ENCODE data around the gene SMIM28. TPM values are rescaled to one million over a fixed set of nuclear protein-coding genes. Genes with fewer than 3 reads are reported as not detected.

Gene SMIM28
- total and polyA plus RNA-seq, 2 donors (not counting 3 experiments of a cell fraction or from before 2014, with no cell fraction given), result not detected

GRCh38 chr6:138415125-138415524 lies 37.4 kb downstream of the SMIM28 start:
- intact Hi-C loops (cut with micrococcal nuclease) (no loop called here), dilution Hi-C loops (cut with MboI; ENCODE audit: extremely low pct_ligation_motif_present, low sequenced_read_pairs) (no loop called here)
- Histone ChIP-seq H3K79me2 (ENCODE audit: control insufficient read depth, insufficient read depth, low read length) (no peaks in the 10 kb centered on the region), H2AFZ (ENCODE audit: low read depth, low read length) (no peak overlapping the region), H3K9me3 (replicated peaks; ENCODE audit: control insufficient read depth, insufficient read depth, low read length) (no peaks in the 10 kb centered on the region), H4K20me1 (replicated peaks; ENCODE audit: control insufficient read depth, extremely low read depth, insufficient read depth, low read length) (no peaks in the 10 kb centered on the region), H3K9me1 (replicated peaks; ENCODE audit: control insufficient read depth, extremely low read depth, insufficient read depth, low read length) (no peaks in the 10 kb centered on the region), H3K27ac (ENCODE audit: insufficient read depth, low read depth, low read length) (no peak overlapping the region), H3K4me3 (replicated peaks in 1 of 3; ENCODE audit: insufficient read depth in 1 of 3, low read depth in 1 of 3, low read length in 3 of 3) (no peak overlapping the region), H3K36me3 (ENCODE audit: control insufficient read depth in 2 of 2, extremely low read depth in 1 of 2, insufficient read depth in 2 of 2, low read length in 2 of 2) (peaks cover 5% of the 10 kb centered on the region in 2 experiments), H3K4me1 (ENCODE audit: control insufficient read depth, extremely low read depth, insufficient read depth, low read length) (peaks cover 20% of the 10 kb centered on the region), H3K9ac (replicated peaks; ENCODE audit: extremely low read depth, insufficient read depth, low read length) (no peak overlapping the region), H3K27me3 (ENCODE audit: control insufficient read depth in 2 of 2, insufficient read depth in 2 of 2, low read length in 2 of 2) (no peaks in the 10 kb centered on the region), H3K4me2 (ENCODE audit: insufficient read depth, low read length) (no peak overlapping the region)
- no peak for TF ChIP-seq MYC (IDR thresholded peaks at IDR 0.05; ENCODE audit: low read depth, low read length)
- TF ChIP-seq, protein P1, sequence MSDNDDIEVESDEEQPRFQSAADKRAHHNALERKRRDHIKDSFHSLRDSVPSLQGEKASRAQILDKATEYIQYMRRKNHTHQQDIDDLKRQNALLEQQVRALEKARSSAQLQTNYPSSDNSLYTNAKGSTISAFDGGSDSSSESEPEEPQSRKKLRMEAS (IDR thresholded peaks at IDR 0.05; ENCODE audit: insufficient read depth, insufficient read length), result no peak
- no peak for TF ChIP-seq EZH2 (IDR thresholded peaks at IDR 0.05; ENCODE audit: borderline replicate concordance, low read depth, low read length, severe bottlenecking)
- TF ChIP-seq GATA2 (IDR thresholded peaks at IDR 0.05; ENCODE audit: insufficient read depth, insufficient read length, low read depth, low read length), result no peak
- no peak for TF ChIP-seq FOS (IDR thresholded peaks at IDR 0.05; ENCODE audit: borderline replicate concordance, insufficient read depth, low read length)
- no peak for TF ChIP-seq JUN (IDR thresholded peaks at IDR 0.05; ENCODE audit: borderline replicate concordance, insufficient read depth, insufficient read length, low read depth)
- no peak for TF ChIP-seq POLR2AphosphoS5 (IDR thresholded peaks at IDR 0.05; ENCODE audit: insufficient read depth, low read depth, low read length)
- TF ChIP-seq, protein P2, sequence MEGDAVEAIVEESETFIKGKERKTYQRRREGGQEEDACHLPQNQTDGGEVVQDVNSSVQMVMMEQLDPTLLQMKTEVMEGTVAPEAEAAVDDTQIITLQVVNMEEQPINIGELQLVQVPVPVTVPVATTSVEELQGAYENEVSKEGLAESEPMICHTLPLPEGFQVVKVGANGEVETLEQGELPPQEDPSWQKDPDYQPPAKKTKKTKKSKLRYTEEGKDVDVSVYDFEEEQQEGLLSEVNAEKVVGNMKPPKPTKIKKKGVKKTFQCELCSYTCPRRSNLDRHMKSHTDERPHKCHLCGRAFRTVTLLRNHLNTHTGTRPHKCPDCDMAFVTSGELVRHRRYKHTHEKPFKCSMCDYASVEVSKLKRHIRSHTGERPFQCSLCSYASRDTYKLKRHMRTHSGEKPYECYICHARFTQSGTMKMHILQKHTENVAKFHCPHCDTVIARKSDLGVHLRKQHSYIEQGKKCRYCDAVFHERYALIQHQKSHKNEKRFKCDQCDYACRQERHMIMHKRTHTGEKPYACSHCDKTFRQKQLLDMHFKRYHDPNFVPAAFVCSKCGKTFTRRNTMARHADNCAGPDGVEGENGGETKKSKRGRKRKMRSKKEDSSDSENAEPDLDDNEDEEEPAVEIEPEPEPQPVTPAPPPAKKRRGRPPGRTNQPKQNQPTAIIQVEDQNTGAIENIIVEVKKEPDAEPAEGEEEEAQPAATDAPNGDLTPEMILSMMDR (IDR thresholded peaks at IDR 0.05; ENCODE audit: extremely low read depth in 1 of 2, insufficient read depth in 1 of 2, low read depth in 1 of 2, low read length in 2 of 2), result no peak
- no peak for TF ChIP-seq POLR2A (IDR thresholded peaks at IDR 0.05; ENCODE audit: low read depth, low read length)
- no peak for FAIRE-seq
- CTCF ChIA-PET, result interaction anchor here (1.6 kb wide), 1 partner anchor 299 kb away, joined by 4 read pairs; no protein-coding TSS in a partner anchor
- DNase-seq (ENCODE audit: low read depth, low spot score), result no peak
- POLR2A ChIA-PET, result no interaction called here
- BruUV-seq (replicated peaks), result no TSS peak
